SW480 (cell line): ENCODE measurements around the gene MC1R.
"Not testable (repeated sequence)": the region's sequence is repeated elsewhere in the genome, so short reads cannot be mapped to it uniquely, and the experiment has no call there.

ENCODE experiments used
- DNase-seq: peaks from one replicate; pipeline ENCODE4 v3.0.0-alpha.2; 2016; ENCODE audit warnings: low spot score

The MC1R gene

DNA sequence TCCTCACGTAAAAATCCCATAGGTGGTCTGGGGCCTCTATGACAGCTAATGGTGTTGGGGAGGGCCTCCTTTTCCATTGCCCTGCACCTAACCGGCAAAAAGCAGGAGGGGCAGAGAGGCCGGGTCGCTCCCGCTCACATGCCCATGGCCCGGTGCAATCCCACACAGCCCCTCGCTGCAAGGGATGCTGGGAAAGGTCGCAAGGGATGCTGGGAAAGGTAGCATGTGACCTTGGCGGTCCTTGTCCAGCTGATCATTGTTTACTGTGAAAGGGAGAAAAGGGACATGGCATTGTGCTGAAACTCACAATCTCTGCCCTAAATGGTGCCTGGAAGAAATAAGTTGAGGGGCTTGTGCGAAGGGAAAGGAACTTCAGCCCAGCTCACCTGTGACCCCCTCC is 39.9 kb downstream of the MC1R start:
- DNase-seq, result no peak

DNA sequence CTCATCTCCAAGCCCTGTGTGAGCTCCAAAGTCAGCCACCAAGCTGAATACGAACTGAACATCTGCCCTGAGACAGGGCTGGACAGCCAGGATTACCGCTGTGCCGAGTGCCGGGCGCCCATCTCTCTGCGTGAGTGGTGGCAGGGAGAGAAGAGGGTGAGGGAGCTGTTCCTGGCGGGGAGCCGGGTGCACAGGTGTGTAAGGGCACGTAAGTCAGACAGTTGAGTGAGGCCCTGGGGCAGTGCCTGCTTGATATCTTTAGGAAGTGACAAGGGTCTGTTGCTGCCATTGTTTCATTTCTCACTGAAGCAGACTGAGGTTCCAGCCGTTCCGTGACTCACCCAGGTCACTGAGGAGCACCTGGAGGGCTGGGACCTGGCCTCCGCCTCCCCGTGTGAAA is 42.3 kb downstream of the MC1R start:
- no peak for DNase-seq

- DNase-seq, result no peak
These were observed 43.3 kb downstream of the MC1R start for GRCh38 chr16:89961920-89962319.

GRCh38 chr16:89962754-89963498 is 44.3 kb downstream of the MC1R start:
- DNase-seq, result no peak

DNA sequence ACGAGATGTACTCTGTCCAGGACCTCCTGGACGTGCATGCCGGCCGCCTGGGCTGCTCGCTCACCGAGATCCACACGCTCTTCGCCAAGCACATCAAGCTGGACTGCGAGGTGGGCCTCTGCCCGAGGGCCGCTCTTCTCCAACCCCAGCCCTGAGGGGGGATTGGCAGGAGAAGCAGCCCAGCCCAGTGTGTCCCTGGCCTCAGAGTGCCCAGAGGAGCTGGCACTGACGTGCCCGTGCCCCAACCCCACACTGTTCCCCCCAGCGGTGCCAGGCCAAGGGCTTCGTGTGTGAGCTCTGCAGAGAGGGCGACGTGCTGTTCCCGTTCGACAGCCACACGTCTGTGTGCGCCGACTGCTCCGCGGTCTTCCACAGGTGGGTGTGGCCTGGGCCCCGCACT is 45.5 kb downstream of the MC1R start:
- no peak for DNase-seq

DNA sequence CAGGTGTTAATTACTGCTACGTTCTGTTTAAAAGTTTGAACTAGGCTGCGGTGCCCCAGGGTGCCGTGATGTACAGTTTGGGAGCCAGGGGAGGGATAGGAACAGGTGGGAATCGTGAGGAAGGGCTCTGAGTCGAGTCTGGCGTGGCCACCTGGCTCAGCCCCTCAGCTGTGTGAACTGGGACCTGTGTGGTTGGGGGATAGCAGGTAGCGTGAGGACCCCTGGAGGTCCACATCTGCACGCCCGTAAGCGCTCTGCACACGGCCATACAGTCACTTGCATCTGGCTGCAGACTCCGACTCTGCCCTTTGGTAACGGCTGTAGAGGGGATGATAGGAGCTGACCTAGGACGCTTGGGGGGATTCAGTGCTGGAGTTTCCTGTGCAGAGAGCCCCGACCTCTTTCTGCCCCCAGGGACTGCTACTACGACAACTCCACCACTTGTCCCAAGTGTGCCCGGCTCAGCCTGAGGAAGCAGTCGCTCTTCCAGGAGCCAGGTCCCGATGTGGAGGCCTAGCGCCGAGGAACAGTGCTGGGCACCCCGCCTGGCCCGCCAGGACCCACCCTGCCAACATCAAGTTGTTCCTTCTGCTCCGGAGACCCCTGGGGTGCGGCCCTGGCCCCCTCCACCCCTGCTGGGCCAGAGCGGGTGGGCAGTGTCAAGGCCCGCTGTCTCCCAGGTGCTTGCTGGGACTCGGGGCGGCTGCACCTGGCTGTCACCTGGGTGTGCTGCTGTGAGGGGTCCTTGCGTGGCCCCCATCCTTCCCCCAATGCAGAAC is 47.0 kb downstream of the MC1R start:
- DNase-seq, result no peak

DNA sequence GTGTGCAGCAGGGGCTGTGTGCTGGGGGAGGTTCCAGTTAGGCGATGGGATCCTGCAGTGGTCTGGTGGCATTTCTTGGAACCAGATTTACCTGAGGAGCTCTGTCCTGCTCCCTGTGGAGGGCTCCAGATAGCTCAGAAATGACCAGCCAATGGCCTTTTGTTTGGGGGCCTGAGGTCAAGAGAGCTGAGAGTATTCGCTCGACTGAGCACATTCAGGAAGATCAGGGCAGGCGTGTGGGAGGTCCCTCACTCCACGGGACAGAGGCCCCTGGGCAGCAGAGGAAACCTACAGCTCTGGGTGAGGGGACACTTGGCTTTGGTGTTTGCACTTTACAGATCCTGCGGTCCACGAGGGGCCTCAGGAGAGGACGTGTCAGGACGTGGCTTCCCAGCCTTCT is 48.1 kb downstream of the MC1R start:
- DNase-seq, result no peak

GRCh38 chr16:89967436-89967835 is 48.8 kb downstream of the MC1R start:
- not testable (repeated sequence) for DNase-seq

DNA sequence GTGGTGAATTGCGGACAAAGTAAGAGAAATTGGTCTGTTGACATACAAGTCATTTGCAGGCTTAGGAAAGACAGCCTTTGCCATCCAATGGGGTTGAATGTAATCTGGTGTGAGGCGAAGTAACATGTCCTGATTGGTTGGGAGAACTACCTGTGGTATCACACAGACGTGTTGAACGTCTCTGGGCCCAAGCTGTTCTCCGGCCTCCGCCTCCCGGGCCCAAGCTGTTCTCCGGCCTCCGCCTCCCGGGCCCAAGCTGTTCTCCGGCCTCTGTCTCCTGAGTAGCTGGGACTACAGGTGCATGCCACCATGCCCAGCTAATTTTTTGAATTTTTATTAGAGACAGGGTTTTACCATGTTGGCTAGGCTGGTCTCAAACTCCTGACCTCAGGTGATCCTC is 49.4 kb downstream of the MC1R start:
- not testable (repeated sequence) for DNase-seq

GRCh38 chr16:89969741-89970410 is 51.2 kb downstream of the MC1R start:
- DNase-seq, result no peak
